HG02759 (cell line): ENCODE data around the gene PHF21A.

Experiments used
- ATAC-seq: cut with Tn5 transposase; IDR thresholded peaks from one replicate; pipeline ENCODE4 v1.9.1; 2021; ENCODE audit warnings: mild to moderate bottlenecking, moderate library complexity; ENCODE audit not compliant: unreplicated experiment

PHF21A gene

DNA sequence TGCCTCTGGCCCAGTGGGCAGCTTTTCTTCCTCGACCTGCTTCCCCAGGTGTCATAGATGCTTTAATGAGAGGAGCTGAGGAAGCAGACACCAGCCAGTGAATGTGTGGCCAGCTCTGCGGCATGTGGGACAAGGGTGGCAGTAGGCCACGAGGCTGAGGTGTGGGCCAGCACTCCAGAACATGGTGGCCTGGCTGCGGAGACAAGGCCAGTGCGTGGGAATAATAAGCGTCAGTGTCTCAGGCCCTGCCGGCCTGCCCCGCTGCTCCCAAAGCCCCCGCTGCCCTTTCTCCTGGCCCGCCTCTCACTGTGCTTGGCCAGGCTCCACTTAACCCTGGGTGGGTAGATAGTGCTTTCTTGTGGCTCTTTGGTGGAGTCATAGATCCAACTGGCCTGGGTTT, 233.7 kb downstream of the PHF21A start:
- ATAC-seq = no peak

DNA sequence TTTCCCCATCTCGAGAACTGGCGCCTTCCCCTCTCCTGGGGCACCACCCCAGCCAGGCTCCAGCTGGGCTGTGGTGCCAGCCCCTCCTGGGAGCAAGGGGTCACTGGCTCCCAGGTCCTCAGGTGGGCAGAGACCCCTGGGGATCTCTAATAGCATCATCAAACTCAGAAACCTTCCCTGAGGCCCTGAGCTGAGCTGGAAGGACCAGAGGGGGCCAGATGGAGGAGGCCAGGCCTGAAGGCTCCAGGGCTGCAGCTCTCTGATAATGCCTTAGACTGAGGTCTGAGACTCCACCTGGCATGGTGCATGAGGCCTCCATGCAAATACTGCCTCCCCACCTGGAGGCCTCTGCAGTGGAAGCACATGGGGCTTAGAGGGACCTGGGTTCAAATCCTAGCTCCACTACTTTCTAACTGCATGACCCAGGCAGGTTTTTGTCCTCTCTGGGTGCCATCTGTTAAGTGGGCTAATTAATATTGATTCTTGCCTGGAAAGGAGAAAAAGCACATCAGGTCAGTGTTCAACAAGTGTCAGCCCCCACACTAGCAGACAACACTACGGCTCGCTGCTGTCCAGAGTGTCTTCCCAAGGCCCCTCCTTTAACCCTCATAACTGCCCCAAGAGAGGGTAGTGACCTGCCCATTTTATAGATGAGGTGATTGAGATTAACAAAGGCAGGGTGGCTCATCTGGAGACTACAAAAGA, 234.3 kb downstream of the PHF21A start:
- no peak for ATAC-seq

DNA sequence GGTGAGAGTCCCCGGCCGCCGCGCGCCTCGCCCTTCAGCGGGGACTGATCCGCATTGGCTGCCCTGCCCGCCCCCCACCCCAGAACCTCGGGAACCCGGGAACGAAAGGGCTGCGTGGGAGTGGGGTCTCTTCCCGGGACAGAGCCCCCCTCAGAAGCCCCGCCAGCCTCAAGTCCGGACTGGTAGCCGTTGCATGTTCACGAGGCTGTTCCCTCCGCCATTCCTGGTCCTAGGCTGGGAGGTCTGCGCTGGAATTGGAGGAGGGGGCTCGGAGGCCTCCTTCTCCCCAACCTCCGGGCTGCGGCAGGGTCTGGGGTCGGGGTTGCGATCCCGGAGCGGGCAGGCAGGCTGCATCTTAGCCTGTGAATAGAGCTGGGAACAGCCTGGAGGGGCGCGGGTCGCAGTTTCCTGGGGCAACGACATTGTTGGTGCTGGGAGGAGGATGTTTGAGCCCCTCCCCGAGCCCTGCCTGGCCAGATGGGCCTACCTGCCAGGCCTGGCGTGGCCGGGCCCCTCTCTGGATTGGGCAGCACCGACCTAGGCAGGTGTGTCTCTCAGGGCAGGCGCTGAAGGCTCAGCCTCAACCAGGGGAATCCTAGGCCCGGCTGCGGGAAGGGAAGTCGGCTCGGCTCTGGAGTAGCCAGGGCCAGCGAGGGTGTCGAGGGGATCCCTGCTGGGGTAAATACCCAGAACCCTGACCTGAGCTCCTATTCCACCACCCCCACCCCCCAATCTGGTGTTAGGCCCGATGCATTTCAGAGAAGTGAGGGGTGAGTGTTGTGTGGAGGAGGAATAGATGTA, 235.1 kb downstream of the PHF21A start:
- ATAC-seq = no peak

DNA sequence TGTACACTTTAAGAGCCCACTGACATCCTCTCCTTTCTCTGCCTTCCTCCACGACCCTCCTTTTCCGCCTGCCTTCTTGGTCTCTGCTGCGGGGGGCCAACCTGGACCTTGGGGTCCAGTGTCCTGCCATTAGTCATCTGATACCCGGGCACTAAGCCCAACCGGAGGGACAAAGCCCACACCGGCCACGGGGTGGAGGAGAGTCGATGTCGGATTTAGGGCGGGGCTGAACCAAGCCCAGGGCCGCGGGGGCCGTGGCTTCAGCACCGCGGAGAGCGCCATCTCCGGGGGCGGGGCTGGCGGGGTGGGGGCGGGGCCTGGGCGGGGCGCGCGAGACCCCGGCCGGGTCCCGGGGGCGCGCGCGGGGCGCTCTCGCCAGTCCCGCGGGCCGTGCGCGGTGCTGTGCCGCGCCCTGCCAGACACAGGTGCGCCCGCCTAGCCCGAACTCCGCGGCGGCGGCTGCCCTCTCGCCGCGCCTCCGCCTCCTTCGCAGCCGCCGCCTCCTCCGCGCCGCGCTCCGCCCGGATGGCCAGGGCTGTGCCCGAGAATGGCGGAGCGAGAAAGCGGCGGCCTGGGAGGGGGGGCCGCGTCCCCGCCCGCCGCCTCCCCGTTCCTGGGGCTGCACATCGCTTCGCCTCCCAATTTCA, 235.9 kb downstream of the PHF21A start, which contains the start of gene MAPK8IP1:
Gene MAPK8IP1 (plus strand): TSS at position 378 of the 647 bp plus-strand sequence. CDS start 170 bp downstream, at position 548.
- peak; percentile 76 for ATAC-seq

DNA sequence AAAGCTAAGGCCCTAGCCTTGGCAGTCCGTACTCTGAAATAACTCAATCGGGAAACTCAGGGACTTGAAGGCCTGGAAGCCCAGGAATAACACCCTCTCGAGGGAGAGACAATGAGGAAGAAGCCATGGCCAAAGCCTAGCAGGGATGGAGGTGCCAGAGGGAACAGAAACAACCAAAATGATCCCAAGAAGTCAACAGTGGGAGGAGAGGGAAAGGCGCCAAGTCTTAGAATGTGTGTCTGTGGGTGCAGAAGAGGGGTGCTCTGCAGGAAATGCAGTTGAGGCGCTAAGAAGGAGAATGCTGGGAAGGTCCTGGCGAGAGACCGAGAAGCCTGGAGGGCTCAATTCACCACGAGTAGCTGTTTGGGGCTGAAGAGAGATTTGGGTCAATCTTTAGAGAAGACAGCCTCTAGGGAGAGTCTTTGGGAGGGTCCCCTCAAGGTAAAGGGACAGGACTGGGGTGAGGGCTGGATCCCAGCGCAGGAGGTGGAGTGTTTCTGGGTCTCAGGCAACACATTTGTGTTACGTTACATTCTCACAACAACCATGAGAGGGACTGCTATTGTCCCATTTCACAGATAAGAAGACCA, 236.6 kb downstream of the PHF21A start:
- ATAC-seq = no peak
